IMR-90 (cell line): ENCODE results near the gene NKAIN2. TPM values are rescaled to one million over a fixed set of nuclear protein-coding genes. Genes with fewer than 3 reads are reported as not detected.

ENCODE experiments used
- ATAC-seq: fragments of 200-7000 bp; cut with Tn5 transposase; 2 replicates; pipeline ENCODE4 v1.9.1; 2020; ENCODE audit warnings: low read depth, mild to moderate bottlenecking, moderate library complexity
- BruUV-seq: library from RNA; stranded (reverse); fragments of 400-500 nt; replicated peaks from 2 replicates; lab custom pipeline; 2021; lab: Mats Ljungman, UMichigan
- CTCF ChIA-PET: fragments of 300-600 bp; formaldehyde crosslinking; extraction: SDS; loops from one replicate; lab custom pipeline; 2021; ENCODE audit warnings: antibody characterized with exemption; lab: Yijun Ruan, JAX
- POLR2A ChIA-PET: fragments of 300-600 bp; sonication (Branson Sonifier 250); formaldehyde crosslinking; loops from one replicate; lab custom pipeline; 2022; ENCODE audit warnings: antibody characterized with exemption; ENCODE audit not compliant: unreplicated experiment; lab: Charles Lee
- DNase-seq: peaks from one replicate; pipeline ENCODE4 v3.0.0; 2013
- H2AFZ ChIP-seq: replicated peaks from 2 replicates; pipeline ENCODE3; 2013; ENCODE audit warnings: low read length, mild to moderate bottlenecking; ENCODE audit not compliant: poor library complexity
- H2AK5ac ChIP-seq: 2 replicates; pipeline ENCODE4 v1.6.1; 2013; ENCODE audit warnings: low read depth, low read length, inconsistent platforms
- H2AK9ac ChIP-seq: replicated peaks from 2 replicates; pipeline ENCODE3; 2013; ENCODE audit warnings: mild to moderate bottlenecking, low read depth, low read length, moderate library complexity; ENCODE audit not compliant: poor library complexity
- H2BK120ac ChIP-seq: 2 replicates; pipeline ENCODE4 v1.6.1; 2013; ENCODE audit warnings: low read depth, low read length, inconsistent platforms
- H2BK15ac ChIP-seq: 3 replicates; pipeline ENCODE4 v1.6.1; 2013; ENCODE audit warnings: low read depth, low read length, inconsistent platforms
- H2BK20ac ChIP-seq: 2 replicates; pipeline ENCODE4 v1.6.1; 2013; ENCODE audit warnings: low read depth, mild to moderate bottlenecking, inconsistent platforms, low read length, moderate library complexity
- H2BK5ac ChIP-seq: 2 replicates; pipeline ENCODE4 v1.6.1; 2013; ENCODE audit warnings: mild to moderate bottlenecking, low read depth, low read length, inconsistent platforms; ENCODE audit not compliant: poor library complexity, severe bottlenecking
- H3K14ac ChIP-seq: replicated peaks from 2 replicates; pipeline ENCODE4 v1.6.1; 2013; ENCODE audit warnings: low read depth, low read length, inconsistent platforms
- H3K18ac ChIP-seq: 2 replicates; pipeline ENCODE4 v1.6.1; 2013; ENCODE audit warnings: low read depth, low read length, control low read depth
- H3K23ac ChIP-seq: 2 replicates; pipeline ENCODE4 v1.6.1; 2013; ENCODE audit warnings: low read depth, low read length, inconsistent platforms
- H3K27ac ChIP-seq: 2 replicates; pipeline ENCODE4 v1.5.1; 2013; ENCODE audit warnings: mild to moderate bottlenecking, control low read depth, low read length; ENCODE audit not compliant: insufficient read depth
- H3K27me3 ChIP-seq: 2 replicates; pipeline ENCODE4 v1.6.1; 2013; ENCODE audit warnings: low read length; ENCODE audit not compliant: control insufficient read depth, insufficient read depth
- H3K36me3 ChIP-seq: 2 replicates; pipeline ENCODE4 v1.6.1; 2013; ENCODE audit warnings: low read length, mixed read lengths; ENCODE audit not compliant: control insufficient read depth, insufficient read depth
- H3K4ac ChIP-seq: 2 replicates; pipeline ENCODE4 v1.6.1; 2013; ENCODE audit warnings: low read depth, low read length, inconsistent platforms
- H3K4me1 ChIP-seq: 2 replicates; pipeline ENCODE4 v1.6.1; 2013; ENCODE audit warnings: low read length, mixed read lengths; ENCODE audit not compliant: control insufficient read depth, insufficient read depth
- H3K4me2 ChIP-seq: 2 replicates; pipeline ENCODE4 v1.6.1; 2013; ENCODE audit warnings: low read depth, mild to moderate bottlenecking, control low read depth, low read length, moderate library complexity
- H3K4me3 ChIP-seq: 2 replicates; pipeline ENCODE4 v1.5.1; 2013; ENCODE audit warnings: low read depth, mild to moderate bottlenecking, control low read depth, low read length, moderate library complexity; ENCODE audit not compliant: insufficient read depth
- H3K56ac ChIP-seq: 2 replicates; pipeline ENCODE4 v1.6.1; 2013; ENCODE audit warnings: low read length, inconsistent platforms; ENCODE audit not compliant: insufficient read depth; ENCODE audit errors: extremely low read depth
- H3K79me1 ChIP-seq, 2 experiments: 2 replicates each; pipeline ENCODE4 v1.6.1; 2013; ENCODE audit warnings: low read length in 2 of 2, inconsistent platforms in 1 of 2, low read depth in 1 of 2
- H3K9ac ChIP-seq: 2 replicates; pipeline ENCODE4 v1.6.1; 2013; ENCODE audit warnings: low read depth, low read length, control low read depth
- H3K9me1 ChIP-seq: 2 replicates; pipeline ENCODE4 v1.6.1; 2013; ENCODE audit warnings: low read length, inconsistent platforms; ENCODE audit not compliant: insufficient read depth
- H3K9me3 ChIP-seq: 2 replicates; pipeline ENCODE4 v1.6.1; 2013; ENCODE audit warnings: low read length; ENCODE audit not compliant: control insufficient read depth, insufficient read depth
- H4K20me1 ChIP-seq: 2 replicates; pipeline ENCODE4 v1.6.1; 2013; ENCODE audit warnings: low read length, inconsistent platforms; ENCODE audit not compliant: insufficient read depth
- H4K5ac ChIP-seq: 2 replicates; pipeline ENCODE4 v1.6.1; 2013; ENCODE audit warnings: mild to moderate bottlenecking, low read depth, low read length, control low read depth
- H4K8ac ChIP-seq, 2 experiments: 2 replicates each; pipeline ENCODE4 v1.6.1; 2013; ENCODE audit warnings: low read depth in 2 of 2, low read length in 2 of 2, control low read depth in 1 of 2, inconsistent platforms in 1 of 2
- H4K91ac ChIP-seq: 2 replicates; pipeline ENCODE4 v1.6.1; 2013; ENCODE audit warnings: low read depth, low read length, inconsistent platforms; ENCODE audit not compliant: insufficient read depth
- FOS ChIP-seq: fragments of 150-350 bp; IDR thresholded peaks from 2 replicates; pipeline ENCODE4 v1.6.1; 2016; ENCODE audit warnings: low read depth, low read length
- MAFK ChIP-seq: IDR thresholded peaks from 2 replicates; pipeline ENCODE4 v1.6.1; 2012; ENCODE audit warnings: low read depth, low read length, improper control_type of control experiment
- MAZ ChIP-seq: IDR thresholded peaks from 2 replicates; pipeline ENCODE4 v1.6.1; 2012; ENCODE audit warnings: low read depth, mild to moderate bottlenecking, low read length, improper control_type of control experiment, moderate library complexity, borderline replicate concordance
- MXI1 ChIP-seq: IDR thresholded peaks from 2 replicates; pipeline ENCODE4 v1.6.1; 2012; ENCODE audit warnings: low read depth, mild to moderate bottlenecking, low read length, moderate library complexity, borderline replicate concordance
- POLR2A ChIP-seq: IDR thresholded peaks from 2 replicates; pipeline ENCODE4 v1.6.1; 2012; ENCODE audit warnings: mild to moderate bottlenecking, low read depth, low read length
- RAD21 ChIP-seq: IDR thresholded peaks from 2 replicates; pipeline ENCODE4 v1.6.1; 2012; ENCODE audit warnings: low read length, improper control_type of control experiment
- WGBS, 2 experiments: methylation state at CpG; one replicate each; pipeline versions ENCODE4 v1.1.5 to v1.1.7; 2013; ENCODE audit warnings: missing lambda C conversion rate in 2 of 2; ENCODE audit not compliant: insufficient read length in 1 of 2; ENCODE audit errors: extremely low coverage in 2 of 2; 5-methylcytosine and 5-hydroxymethylcytosine counted together
- dilution Hi-C: fragments of 300-500 bp; cut with HindIII; formaldehyde crosslinking; loops from one replicate; pipeline ENCODE4 v1.14.3; 2018; ENCODE audit warnings: low sequenced_read_pairs; ENCODE audit not compliant: unreplicated experiment
- in situ Hi-C: fragments of 300-500 bp; cut with MboI; formaldehyde crosslinking; loops from 3 replicates; pipeline ENCODE4 v1.14.3; 2019; ENCODE audit warnings: low sequenced_read_pairs, inconsistent platforms, mixed read lengths
- intact Hi-C: fragments of 100-400 bp; cut with micrococcal nuclease; formaldehyde crosslinking; loops from 2 replicates; pipeline ENCODE4 v1.10.0; 2022
- polyA plus RNA-seq, 3 experiments: library from polyadenylated mRNA; depleted of rRNA; stranded (reverse); fragments of >200 nt; gene quantifications; 2 replicates each; pipeline ENCODE4 v1.2.3, GENCODE V29; 2012; ENCODE audit warnings: low replicate concordance in 1 of 3
- total RNA-seq: library from RNA; depleted of rRNA; stranded (reverse); fragments of >200 nt; gene quantifications from 2 replicates; pipeline ENCODE4 v1.2.3, GENCODE V29; 2012

The NKAIN2 gene
- total and polyA plus RNA-seq, 2 of the 4 experiments (the other 2 are of a cell fraction): not detected

GRCh38 chr6:124670801-124671200, 867.1 kb downstream of the NKAIN2 start:
- no peak overlapping the region for H3K23ac ChIP-seq
- intact Hi-C loops: no loop called here
- POLR2A ChIA-PET: no interaction called here

More at GRCh38 chr6:124670801-124671200, 867.1 kb downstream of the NKAIN2 start:
- no peak for ATAC-seq
- H2AFZ ChIP-seq: no peak overlapping the region
- H3K4me3 ChIP-seq: no peak overlapping the region
- CTCF ChIA-PET: no interaction called here
- no peak overlapping the region for H2BK120ac ChIP-seq
- H4K91ac ChIP-seq: no peak overlapping the region
- no peaks in the 10 kb centered on the region for H4K20me1 ChIP-seq
- no peaks in the 10 kb centered on the region for H3K4me1 ChIP-seq
- H3K79me1 ChIP-seq: no peaks in the 10 kb centered on the region
- WGBS, 2 experiments: no CpG with 5 or more reads among the region's 3 CpGs
- H3K4me2 ChIP-seq: no peak overlapping the region
- no peak for DNase-seq
- H3K9me1 ChIP-seq: no peaks in the 10 kb centered on the region
- no peak for TF ChIP-seq POLR2A
- no peak for TF ChIP-seq RAD21
- no peak for TF ChIP-seq MAZ
- TF ChIP-seq FOS: no peak
- TF ChIP-seq MAFK: no peak
- TF ChIP-seq MXI1: no peak
- in situ Hi-C loops: no loop called here
- H3K27ac ChIP-seq: no peak overlapping the region
- no peak overlapping the region for H3K56ac ChIP-seq
- H4K8ac ChIP-seq: no peak overlapping the region
- no peaks in the 10 kb centered on the region for H3K9me3 ChIP-seq
- no peaks in the 10 kb centered on the region for H3K27me3 ChIP-seq
- no peak overlapping the region for H3K18ac ChIP-seq
- H2BK5ac ChIP-seq: no peak overlapping the region
- no peak overlapping the region for H3K14ac ChIP-seq
- no peak overlapping the region for H2AK9ac ChIP-seq
- no peak overlapping the region for H3K4ac ChIP-seq
- dilution Hi-C loops: no loop called here
- BruUV-seq: no TSS peak
- no peak overlapping the region for H2BK15ac ChIP-seq
- H4K5ac ChIP-seq: no peak overlapping the region
- H3K9ac ChIP-seq: no peak overlapping the region
- no peaks in the 10 kb centered on the region for H3K36me3 ChIP-seq
- H2BK20ac ChIP-seq: no peak overlapping the region
- no peak overlapping the region for H2AK5ac ChIP-seq
